MM.1S (cell line): ENCODE results near the gene DLX5.

ENCODE experiments used
- EZH2 ChIP-seq: fragments of 300-600 bp; sonication (generic); optimal IDR thresholded peaks from 2 replicates; pipeline ENCODE3; 2017; ENCODE audit warnings: low read depth, mild to moderate bottlenecking, antibody characterized with exemption, low read length, mixed read lengths
- EZH2phosphoT487 ChIP-seq: fragments of 300-600 bp; sonication (generic); IDR thresholded peaks from 2 replicates; pipeline ENCODE4 v1.6.1; 2018; ENCODE audit warnings: antibody characterized with exemption, low read length
- TF ChIP-seq, protein P1 (sequence below): fragments of 300-600 bp; sonication (generic); IDR thresholded peaks from 2 replicates; pipeline ENCODE4 v1.5.1; 2016; ENCODE audit warnings: antibody characterized with exemption, low read length, mixed read lengths

DNA sequence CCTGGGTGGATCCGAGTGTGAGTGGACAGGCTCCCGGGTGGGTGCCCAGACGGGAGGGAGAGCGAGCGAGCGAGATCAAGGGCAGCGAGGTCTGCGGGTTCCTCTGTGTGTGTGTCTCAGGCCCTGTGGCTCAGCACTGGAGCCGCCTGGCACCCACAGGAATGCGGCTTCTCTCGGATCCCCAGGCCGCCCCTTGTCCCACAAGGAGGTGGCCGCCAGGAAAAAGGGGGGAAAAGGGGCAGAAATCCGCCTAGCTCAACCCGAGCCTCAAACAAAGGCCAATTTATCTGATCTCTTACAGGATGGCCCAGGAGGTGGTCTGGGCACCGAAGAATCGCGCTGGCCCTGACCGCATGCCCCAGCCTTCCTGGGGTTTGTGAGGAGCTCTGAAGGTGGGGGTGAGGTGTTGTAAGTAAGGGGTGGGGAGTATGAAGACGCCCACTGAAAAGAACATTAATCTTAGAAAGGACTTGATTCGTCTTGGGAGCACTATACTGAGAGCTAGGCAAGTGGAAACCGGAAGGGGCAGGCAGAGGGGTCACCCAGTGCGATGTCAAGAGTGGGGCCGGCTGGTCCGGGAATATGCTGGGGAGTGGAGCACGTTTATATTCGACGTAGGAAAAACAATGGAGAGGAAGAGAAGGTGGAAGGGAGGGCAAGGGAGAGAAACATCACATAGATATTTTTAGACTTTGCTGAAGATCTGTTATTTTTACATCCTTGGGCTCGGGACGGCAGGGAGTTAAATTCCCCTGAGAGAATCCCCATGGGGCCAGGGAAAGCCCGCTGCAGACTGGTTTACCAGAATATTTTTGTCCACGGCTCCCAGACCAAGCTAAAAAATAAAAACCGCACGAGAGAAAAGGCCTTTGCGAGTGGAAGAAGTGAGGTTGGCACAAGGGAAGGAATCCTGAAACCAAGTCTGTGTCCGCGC, 7.2 kb downstream of the DLX5 start:
- TF ChIP-seq EZH2phosphoT487, result no peak
- TF ChIP-seq, protein P1, sequence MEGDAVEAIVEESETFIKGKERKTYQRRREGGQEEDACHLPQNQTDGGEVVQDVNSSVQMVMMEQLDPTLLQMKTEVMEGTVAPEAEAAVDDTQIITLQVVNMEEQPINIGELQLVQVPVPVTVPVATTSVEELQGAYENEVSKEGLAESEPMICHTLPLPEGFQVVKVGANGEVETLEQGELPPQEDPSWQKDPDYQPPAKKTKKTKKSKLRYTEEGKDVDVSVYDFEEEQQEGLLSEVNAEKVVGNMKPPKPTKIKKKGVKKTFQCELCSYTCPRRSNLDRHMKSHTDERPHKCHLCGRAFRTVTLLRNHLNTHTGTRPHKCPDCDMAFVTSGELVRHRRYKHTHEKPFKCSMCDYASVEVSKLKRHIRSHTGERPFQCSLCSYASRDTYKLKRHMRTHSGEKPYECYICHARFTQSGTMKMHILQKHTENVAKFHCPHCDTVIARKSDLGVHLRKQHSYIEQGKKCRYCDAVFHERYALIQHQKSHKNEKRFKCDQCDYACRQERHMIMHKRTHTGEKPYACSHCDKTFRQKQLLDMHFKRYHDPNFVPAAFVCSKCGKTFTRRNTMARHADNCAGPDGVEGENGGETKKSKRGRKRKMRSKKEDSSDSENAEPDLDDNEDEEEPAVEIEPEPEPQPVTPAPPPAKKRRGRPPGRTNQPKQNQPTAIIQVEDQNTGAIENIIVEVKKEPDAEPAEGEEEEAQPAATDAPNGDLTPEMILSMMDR, result no peak
- no peak for TF ChIP-seq EZH2
